SK-N-SH treated with all-trans-retinoic acid at 6 μM for 48 hours (cell line): Measurements from ENCODE around the gene SMS.
"Not testable (repeated sequence)": the region's sequence is repeated elsewhere in the genome, so short reads cannot be mapped to it uniquely, and the experiment has no call there.

Source experiments
- ARNTL ChIP-seq: fragments of 450-650 bp; formaldehyde crosslinking; IDR thresholded peaks from 2 replicates; pipeline ENCODE4 v1.5.0; 2020; ENCODE audit warnings: low read depth, mild to moderate bottlenecking, moderate library complexity, borderline replicate concordance
- CSRNP3 ChIP-seq: fragments of 250-450 bp; sonication (Bioruptor Pico); IDR thresholded peaks from 2 replicates; pipeline ENCODE4 v1.5.1; 2021; ENCODE audit warnings: mild to moderate bottlenecking, moderate library complexity
- GLIS3 ChIP-seq: fragments of 250-450 bp; sonication (Bioruptor Pico); IDR thresholded peaks from 2 replicates; pipeline ENCODE4 v1.5.0; 2020; ENCODE audit warnings: mild to moderate bottlenecking, moderate library complexity
- OSR1 ChIP-seq: fragments of 250-450 bp; sonication (Bioruptor Pico); IDR thresholded peaks from 2 replicates; pipeline ENCODE4 v1.8.0; 2022; ENCODE audit warnings: moderate library complexity, mild to moderate bottlenecking, inconsistent platforms
- PATZ1 ChIP-seq: fragments of 250-450 bp; sonication (Bioruptor Pico); IDR thresholded peaks from 2 replicates; pipeline ENCODE4 v1.8.0; 2020; ENCODE audit warnings: mild to moderate bottlenecking, moderate library complexity, borderline replicate concordance
- POU6F1 ChIP-seq: fragments of 250-450 bp; sonication (Bioruptor Pico); IDR thresholded peaks from 2 replicates; pipeline ENCODE4 v1.8.0; 2021; ENCODE audit warnings: low read depth, mild to moderate bottlenecking, moderate library complexity, borderline replicate concordance
- RARB ChIP-seq: fragments of 250-450 bp; sonication (Bioruptor Pico); IDR thresholded peaks from 2 replicates; pipeline ENCODE4 v1.8.0; 2021; ENCODE audit warnings: mild to moderate bottlenecking, moderate library complexity
- TCF4 ChIP-seq: fragments of 250-450 bp; sonication (Bioruptor Pico); IDR thresholded peaks from 2 replicates; pipeline ENCODE4 v1.8.0; 2021; ENCODE audit warnings: mild to moderate bottlenecking, moderate library complexity, borderline replicate concordance
- TSHZ2 ChIP-seq: fragments of 250-450 bp; sonication (Bioruptor Pico); IDR thresholded peaks from 2 replicates; pipeline ENCODE4 v1.5.0; 2020; ENCODE audit warnings: mild to moderate bottlenecking, moderate library complexity
- ZFP3 ChIP-seq: fragments of 250-450 bp; sonication (Bioruptor Pico); IDR thresholded peaks from 2 replicates; pipeline ENCODE4 v1.5.0; 2020; ENCODE audit warnings: mild to moderate bottlenecking, moderate library complexity
- ZFP30 ChIP-seq: fragments of 450-650 bp; formaldehyde crosslinking; IDR thresholded peaks from 2 replicates; pipeline ENCODE4 v1.5.0; 2022; ENCODE audit warnings: mild to moderate bottlenecking, moderate library complexity

GRCh38 chrX:21950557-21950956 is 10.0 kb downstream of the SMS start:
- TF ChIP-seq ZFP3 (CRISPR knock-in tag); RARB (CRISPR knock-in tag); ZFP30 (CRISPR knock-in tag); TSHZ2; ARNTL (CRISPR knock-in tag); TCF4 (CRISPR knock-in tag); GLIS3 (CRISPR knock-in tag); PATZ1 (CRISPR knock-in tag); POU6F1; OSR1 (CRISPR knock-in tag); CSRNP3: not testable (repeated sequence)
